Measurements from ENCODE around the gene COLGALT1.

Gene COLGALT1

DNA sequence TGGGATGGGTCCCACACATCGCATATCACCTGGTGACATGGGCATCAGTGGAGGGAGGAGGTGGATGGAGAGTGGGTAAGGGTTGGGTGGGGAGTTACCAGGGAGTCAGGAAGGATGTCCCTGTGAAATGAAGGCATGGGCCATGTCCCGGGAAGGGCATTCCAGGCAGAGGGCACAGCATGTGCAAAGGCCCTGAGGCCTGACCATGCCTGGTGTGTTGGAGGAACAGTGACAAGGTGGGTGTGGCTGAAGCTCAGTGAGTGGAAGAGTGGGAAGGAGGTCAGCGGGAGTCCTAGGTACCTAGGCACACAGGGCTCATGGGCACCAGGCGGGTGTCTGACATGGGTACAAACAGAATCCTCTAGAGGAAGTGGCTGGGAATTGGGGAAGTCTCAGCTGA is 11.0 kb upstream of the COLGALT1 start:
- TF ChIP-seq, protein P1, sequence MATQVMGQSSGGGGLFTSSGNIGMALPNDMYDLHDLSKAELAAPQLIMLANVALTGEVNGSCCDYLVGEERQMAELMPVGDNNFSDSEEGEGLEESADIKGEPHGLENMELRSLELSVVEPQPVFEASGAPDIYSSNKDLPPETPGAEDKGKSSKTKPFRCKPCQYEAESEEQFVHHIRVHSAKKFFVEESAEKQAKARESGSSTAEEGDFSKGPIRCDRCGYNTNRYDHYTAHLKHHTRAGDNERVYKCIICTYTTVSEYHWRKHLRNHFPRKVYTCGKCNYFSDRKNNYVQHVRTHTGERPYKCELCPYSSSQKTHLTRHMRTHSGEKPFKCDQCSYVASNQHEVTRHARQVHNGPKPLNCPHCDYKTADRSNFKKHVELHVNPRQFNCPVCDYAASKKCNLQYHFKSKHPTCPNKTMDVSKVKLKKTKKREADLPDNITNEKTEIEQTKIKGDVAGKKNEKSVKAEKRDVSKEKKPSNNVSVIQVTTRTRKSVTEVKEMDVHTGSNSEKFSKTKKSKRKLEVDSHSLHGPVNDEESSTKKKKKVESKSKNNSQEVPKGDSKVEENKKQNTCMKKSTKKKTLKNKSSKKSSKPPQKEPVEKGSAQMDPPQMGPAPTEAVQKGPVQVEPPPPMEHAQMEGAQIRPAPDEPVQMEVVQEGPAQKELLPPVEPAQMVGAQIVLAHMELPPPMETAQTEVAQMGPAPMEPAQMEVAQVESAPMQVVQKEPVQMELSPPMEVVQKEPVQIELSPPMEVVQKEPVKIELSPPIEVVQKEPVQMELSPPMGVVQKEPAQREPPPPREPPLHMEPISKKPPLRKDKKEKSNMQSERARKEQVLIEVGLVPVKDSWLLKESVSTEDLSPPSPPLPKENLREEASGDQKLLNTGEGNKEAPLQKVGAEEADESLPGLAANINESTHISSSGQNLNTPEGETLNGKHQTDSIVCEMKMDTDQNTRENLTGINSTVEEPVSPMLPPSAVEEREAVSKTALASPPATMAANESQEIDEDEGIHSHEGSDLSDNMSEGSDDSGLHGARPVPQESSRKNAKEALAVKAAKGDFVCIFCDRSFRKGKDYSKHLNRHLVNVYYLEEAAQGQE (IDR thresholded peaks at IDR 0.05; ENCODE audit: insufficient read depth in 1 of 2, low read depth in 2 of 2, low read length in 2 of 2): no peak
- TF ChIP-seq POLR2AphosphoS5 (IDR thresholded peaks at IDR 0.05; ENCODE audit: low read depth, low read length) (no peak), FOXP2 (optimal IDR thresholded peaks at IDR 0.05; ENCODE audit: borderline replicate concordance, extremely low read depth, extremely low read length, insufficient read depth) (no peak), TAF1 (IDR thresholded peaks at IDR 0.05; ENCODE audit: borderline replicate concordance, insufficient read depth, low read length) (no peak), SIN3A (IDR thresholded peaks at IDR 0.05; ENCODE audit: borderline replicate concordance, insufficient read depth, low read length) (no peak)

DNA sequence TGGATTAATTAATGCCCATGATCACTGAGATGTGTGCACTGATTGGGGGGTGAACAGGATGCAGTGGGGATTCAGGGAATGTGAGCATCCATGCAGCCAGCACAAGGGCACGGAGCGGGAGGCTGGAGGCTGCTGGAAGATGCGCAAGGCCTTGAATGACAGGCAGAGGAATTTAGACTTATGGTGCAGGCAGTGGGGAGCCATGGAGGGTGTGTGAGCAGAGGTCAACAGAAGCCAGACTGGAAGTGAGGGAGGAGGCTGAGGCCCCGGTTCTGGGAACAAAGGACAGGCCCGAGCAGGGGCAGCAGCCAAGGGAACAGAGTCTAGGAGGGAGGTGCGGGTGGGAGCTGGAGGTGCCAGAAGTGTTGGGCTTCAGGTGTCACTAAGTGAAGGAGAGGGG is 7.3 kb upstream of the COLGALT1 start:
- TF ChIP-seq, protein P1 (IDR thresholded peaks at IDR 0.05; ENCODE audit: insufficient read depth in 1 of 2, low read depth in 2 of 2, low read length in 2 of 2): no peak
- TF ChIP-seq POLR2AphosphoS5 (IDR thresholded peaks at IDR 0.05; ENCODE audit: low read depth, low read length) (no peak), SIN3A (IDR thresholded peaks at IDR 0.05; ENCODE audit: borderline replicate concordance, insufficient read depth, low read length) (no peak), FOXP2 (optimal IDR thresholded peaks at IDR 0.05; ENCODE audit: borderline replicate concordance, extremely low read depth, extremely low read length, insufficient read depth) (no peak), TAF1 (IDR thresholded peaks at IDR 0.05; ENCODE audit: borderline replicate concordance, insufficient read depth, low read length) (no peak)

DNA sequence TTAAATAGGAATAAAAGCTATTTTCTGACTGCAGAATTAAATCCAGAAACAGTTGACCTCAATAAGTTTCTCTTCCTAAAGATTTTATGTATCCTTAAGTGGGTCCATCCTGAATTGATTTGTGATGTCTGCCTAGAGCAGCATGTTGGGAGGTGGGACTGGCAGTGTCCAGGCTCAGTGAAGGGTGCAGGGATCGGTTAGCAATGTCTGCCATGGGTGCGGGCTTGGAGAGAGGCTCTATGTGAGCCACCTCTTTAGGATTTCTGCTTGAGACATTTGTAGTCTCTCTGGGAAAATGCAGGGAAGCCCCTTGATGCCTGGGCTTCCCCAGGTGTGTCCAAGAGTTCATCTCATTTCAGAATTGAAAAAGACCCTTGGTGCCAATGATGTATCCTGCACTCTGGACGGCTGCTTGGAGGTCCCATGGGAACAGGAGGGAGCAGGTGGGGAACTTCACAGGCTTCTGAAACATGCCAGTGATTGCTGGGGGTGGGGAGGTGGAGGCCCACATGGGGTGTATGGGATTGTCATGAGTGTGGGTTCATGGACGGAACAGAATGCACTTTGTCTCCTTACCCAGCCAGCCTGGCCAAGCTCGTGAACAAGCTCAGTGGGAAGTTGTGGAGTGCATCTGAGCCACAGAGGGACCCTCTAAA is 6.2 kb upstream of the COLGALT1 start:
- TF ChIP-seq, protein P1 (IDR thresholded peaks at IDR 0.05; ENCODE audit: insufficient read depth in 1 of 2, low read depth in 2 of 2, low read length in 2 of 2): no peak
- TF ChIP-seq POLR2AphosphoS5 (IDR thresholded peaks at IDR 0.05; ENCODE audit: low read depth, low read length): no peak
- no peak for TF ChIP-seq TAF1 (IDR thresholded peaks at IDR 0.05; ENCODE audit: borderline replicate concordance, insufficient read depth, low read length)
- no peak for TF ChIP-seq SIN3A (IDR thresholded peaks at IDR 0.05; ENCODE audit: borderline replicate concordance, insufficient read depth, low read length)
- TF ChIP-seq FOXP2 (optimal IDR thresholded peaks at IDR 0.05; ENCODE audit: borderline replicate concordance, extremely low read depth, extremely low read length, insufficient read depth): no peak

DNA sequence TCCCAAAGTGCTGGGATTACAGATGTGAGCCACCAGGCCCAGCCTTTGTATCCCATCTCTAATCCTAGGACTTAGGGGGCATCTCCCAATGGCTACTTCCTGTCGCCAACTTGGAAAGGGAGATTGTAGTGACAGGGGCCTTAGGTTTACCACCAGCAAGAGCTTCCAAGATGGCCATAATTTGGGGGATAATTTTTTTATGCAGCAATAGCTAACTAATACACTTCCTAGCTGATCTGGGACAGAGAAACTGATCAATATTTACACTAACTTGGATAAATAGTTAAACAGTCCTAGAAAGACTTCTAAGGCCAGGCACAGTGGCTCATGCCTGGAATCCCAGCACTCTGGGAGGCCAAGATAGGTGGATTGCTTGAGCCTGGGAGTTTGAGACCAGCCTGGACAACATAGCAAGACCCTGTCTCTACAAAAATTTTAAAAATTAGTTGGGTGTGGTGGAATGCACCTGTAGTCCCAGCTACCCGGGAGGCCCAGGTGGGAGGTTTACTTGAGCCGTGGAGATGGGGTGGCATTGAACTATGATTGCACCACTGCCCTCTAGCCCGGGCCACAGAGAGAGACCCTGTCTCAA is 5.3 kb upstream of the COLGALT1 start:
- TF ChIP-seq SIN3A (IDR thresholded peaks at IDR 0.05; ENCODE audit: borderline replicate concordance, insufficient read depth, low read length) (no peak), POLR2AphosphoS5 (IDR thresholded peaks at IDR 0.05; ENCODE audit: low read depth, low read length) (no peak), FOXP2 (optimal IDR thresholded peaks at IDR 0.05; ENCODE audit: borderline replicate concordance, extremely low read depth, extremely low read length, insufficient read depth) (no peak), TAF1 (IDR thresholded peaks at IDR 0.05; ENCODE audit: borderline replicate concordance, insufficient read depth, low read length) (no peak)
- TF ChIP-seq, protein P1 (IDR thresholded peaks at IDR 0.05; ENCODE audit: insufficient read depth in 1 of 2, low read depth in 2 of 2, low read length in 2 of 2): no peak

Data from PFSK-1 (cell line).